WTC11 (cell line): ENCODE data around the gene AKAP6.

Source experiments
- CREM ChIP-seq: sonication (generic); formaldehyde crosslinking; IDR thresholded peaks from 2 replicates; pipeline ENCODE4 v1.8.1; 2022; ENCODE audit warnings: mild to moderate bottlenecking, missing genetic modification reagents, moderate library complexity
- NR3C1 ChIP-seq: sonication (generic); formaldehyde crosslinking; conservative IDR thresholded peaks from 2 replicates; pipeline ENCODE4 v1.8.1; 2023; ENCODE audit warnings: low read depth, mild to moderate bottlenecking, missing genetic modification reagents
- RELA ChIP-seq: sonication (generic); formaldehyde crosslinking; IDR thresholded peaks from 2 replicates; pipeline ENCODE4 v1.8.1; 2022; ENCODE audit warnings: missing genetic modification reagents, mild to moderate bottlenecking, borderline replicate concordance
- TF ChIP-seq, protein P1 (sequence below): fragments of 200-600 bp; IDR thresholded peaks from 2 replicates; pipeline ENCODE4 v1.8.0; 2022; ENCODE audit warnings: antibody characterized with exemption

DNA sequence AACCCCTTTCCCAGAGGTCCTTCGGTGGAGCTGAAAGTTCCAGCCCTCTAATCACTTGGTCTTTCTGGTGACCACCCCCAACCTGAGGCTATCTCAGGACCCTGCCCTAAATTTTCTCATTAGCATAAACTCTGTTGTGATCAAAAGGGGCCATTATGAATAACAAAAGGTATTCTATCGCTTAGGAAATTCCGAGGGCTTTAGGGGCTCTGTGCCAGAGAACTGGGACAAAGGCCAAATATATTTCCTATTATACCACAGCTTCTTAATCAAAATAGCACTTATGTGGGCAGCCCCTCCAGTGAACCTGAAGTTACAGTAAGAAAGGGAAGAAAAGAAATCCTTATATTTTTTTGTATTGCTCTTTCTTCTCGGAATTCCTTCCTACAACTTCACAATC lies 484.3 kb downstream of the AKAP6 start:
- TF ChIP-seq CREM (CRISPR knock-in tag) (no peak), NR3C1 (no peak), RELA (CRISPR knock-in tag) (no peak)
- TF ChIP-seq, protein P1, sequence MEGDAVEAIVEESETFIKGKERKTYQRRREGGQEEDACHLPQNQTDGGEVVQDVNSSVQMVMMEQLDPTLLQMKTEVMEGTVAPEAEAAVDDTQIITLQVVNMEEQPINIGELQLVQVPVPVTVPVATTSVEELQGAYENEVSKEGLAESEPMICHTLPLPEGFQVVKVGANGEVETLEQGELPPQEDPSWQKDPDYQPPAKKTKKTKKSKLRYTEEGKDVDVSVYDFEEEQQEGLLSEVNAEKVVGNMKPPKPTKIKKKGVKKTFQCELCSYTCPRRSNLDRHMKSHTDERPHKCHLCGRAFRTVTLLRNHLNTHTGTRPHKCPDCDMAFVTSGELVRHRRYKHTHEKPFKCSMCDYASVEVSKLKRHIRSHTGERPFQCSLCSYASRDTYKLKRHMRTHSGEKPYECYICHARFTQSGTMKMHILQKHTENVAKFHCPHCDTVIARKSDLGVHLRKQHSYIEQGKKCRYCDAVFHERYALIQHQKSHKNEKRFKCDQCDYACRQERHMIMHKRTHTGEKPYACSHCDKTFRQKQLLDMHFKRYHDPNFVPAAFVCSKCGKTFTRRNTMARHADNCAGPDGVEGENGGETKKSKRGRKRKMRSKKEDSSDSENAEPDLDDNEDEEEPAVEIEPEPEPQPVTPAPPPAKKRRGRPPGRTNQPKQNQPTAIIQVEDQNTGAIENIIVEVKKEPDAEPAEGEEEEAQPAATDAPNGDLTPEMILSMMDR = no peak
